Measurements from ENCODE around the gene GPN1. TPM values are rescaled to one million over a fixed set of nuclear protein-coding genes. Genes with fewer than 3 reads are reported as not detected.

GPN1 gene
- total RNA-seq: 32.1 and 52.2 TPM in 2 replicates

DNA sequence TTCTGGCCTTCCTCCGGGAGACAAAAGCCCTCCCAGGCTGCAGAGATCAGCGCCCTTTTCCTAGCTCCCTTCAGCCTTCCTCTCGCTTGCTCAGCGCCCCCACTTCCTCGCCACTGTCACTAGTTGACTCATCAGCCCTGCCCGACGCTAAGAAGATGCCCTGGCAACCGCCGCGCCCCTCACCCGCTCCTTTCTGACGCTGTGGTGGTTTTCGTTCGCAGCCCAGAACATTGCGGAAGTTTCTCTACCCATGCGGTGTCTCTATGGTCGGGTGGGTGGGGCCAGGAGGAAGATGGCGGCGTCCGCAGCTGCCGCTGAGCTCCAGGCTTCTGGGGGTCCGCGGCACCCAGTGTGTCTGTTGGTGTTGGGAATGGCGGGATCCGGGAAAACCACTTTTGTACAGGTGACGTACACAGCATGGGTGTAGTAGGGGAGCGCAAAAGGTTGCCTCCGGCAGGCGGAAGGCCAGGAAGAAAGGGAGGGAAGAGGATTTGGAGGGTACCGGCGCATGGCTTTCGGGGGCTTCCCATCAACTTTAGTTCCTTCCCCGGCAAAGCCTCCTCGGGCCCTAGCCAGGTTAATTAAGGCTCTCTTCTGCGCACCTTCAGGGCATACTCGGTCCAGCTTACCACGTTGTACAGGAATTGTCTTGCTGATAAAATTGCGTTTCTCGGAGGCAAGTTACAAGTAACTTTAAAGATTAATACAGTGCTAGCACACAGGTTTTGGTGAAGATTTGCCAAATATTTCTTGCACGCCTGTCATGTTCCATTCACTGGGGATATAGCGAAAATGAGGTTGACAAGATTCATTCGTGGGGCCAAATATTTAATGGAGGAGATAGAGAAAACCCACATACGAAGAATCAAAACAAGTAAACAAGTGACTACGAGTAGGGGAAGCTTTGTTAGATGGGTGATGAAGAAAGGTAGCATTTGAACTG lies at the start of gene GPN1, which contains the start of gene CCDC121:
TSS of gene GPN1 (plus strand) at position 284 of the 943 bp plus-strand sequence. CDS start at position 293, 9 bp downstream.
TSS of gene CCDC121 (minus strand) at position 246 of the 943 bp plus-strand sequence. CDS start 1,213 bp downstream, outside the sequence.

DNA sequence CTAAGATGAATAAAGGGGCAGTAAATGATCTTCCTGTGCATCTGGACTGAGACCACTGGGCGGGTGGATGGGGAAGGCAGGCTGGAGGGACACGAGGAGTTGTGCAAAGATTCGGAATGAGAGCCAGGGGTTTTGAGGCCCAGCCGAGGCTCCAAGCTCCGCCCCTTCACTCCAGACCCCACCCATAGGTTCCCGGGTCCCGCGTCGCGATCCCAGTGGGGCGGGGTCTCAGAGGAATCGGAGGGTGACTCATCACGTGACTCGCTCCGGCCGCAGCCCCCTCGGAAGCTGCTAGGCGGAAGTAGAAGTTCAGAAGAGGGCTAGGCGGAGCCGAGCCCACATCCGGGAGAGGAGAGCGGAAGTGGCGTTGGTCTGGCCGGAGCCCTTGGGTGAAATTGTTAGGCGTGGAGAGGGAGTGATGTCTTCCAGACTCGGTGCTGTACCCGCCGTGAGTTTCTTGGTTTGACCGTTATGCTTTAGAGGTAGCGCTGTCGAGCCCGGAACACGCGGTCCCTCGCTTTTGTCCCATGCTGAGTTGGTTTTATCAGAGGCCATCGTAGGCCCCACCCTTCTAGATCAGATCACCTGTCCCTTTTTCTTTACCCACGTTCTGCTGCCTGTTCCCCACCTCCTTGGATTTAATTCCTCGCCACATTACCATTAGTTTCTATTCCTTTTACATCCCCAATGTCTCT lies 46.0 kb upstream of the GPN1 start, which contains the start of gene ZNF512:
TSS of gene ZNF512 (plus strand) at position 348 of the 695 bp plus-strand sequence. CDS start at position 419, 71 bp downstream.

DNA sequence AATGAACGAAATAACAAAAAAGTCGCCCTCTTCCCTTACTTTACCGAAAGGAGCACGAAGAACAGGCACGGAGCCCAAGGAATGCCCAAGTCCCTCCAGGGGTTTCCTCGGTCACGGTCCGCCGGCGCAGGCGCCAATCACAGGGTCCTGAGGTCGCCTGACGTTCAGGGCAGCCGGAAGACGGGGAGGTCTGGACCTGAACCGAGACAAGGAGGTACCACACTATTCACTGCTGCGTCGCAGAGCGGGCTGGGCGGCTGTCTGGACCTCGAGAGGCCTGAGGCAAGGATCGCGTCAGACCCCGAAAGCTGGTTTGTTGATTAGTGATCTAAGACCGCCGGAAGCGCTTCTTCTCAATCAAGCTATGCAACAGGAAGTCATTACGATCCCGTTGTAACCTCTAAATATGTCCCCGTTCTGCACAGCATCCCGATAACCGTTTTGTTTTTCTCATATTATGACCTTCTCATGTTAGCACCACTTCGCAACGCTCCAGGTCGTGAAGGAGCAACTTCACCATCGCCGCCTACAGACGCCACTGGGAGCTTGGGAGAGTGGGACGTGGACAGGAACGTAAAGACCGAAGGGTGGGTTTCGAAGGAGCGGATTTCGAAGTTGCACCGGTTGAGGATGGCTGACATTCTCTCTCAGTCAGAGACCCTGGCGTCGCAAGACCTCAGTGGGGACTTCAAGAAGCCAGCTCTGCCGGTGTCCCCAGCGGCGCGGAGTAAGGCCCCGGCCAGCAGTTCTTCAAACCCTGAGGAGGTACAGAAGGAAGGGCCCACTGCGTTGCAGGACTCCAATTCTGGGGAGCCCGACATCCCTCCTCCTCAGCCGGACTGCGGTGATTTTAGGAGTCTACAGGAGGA lies 34.7 kb downstream of the GPN1 start, which contains the start of the genes SLC4A1AP and SUPT7L:
TSS of gene SLC4A1AP (plus strand) at position 605 of the 869 bp plus-strand sequence. CDS start at position 631, 26 bp downstream.
TSS of gene SUPT7L (minus strand) at position 330 of the 869 bp plus-strand sequence. CDS start 1,422 bp downstream, outside the sequence.

Other genes with a start within 250 kb of the GPN1 start
- gene ZNF513, start 248.3 kb upstream of the GPN1 start, total RNA-seq: 9.3 and 10.1 TPM in 2 replicates
- 52.3 and 72.1 TPM in 2 replicates for gene PPM1G, start 219.5 kb upstream of the GPN1 start, total RNA-seq
- gene NRBP1, start 200.4 kb upstream of the GPN1 start, total RNA-seq: 98.9 and 122 TPM in 2 replicates
- not detected in 2 replicates for gene KRTCAP3, start 186.7 kb upstream of the GPN1 start, total RNA-seq
- gene IFT172, start 139.3 kb upstream of the GPN1 start, total RNA-seq: 35.2 and 40.4 TPM in 2 replicates
- gene FNDC4, start 133.8 kb upstream of the GPN1 start, total RNA-seq: 21.7 and 34.7 TPM in 2 replicates
- 0.17 and 1.0 TPM in 2 replicates for gene GCKR, start 132.2 kb upstream of the GPN1 start, total RNA-seq
- gene ZNF512, start 46.0 kb upstream of the GPN1 start, total RNA-seq: 30.9 and 42.0 TPM in 2 replicates
- 1.7 and 3.1 TPM in 2 replicates for gene CCDC121, start within 50 bp of the GPN1 start, total RNA-seq
- gene SUPT7L, start 34.6 kb downstream of the GPN1 start, total RNA-seq: 14.9 and 22.8 TPM in 2 replicates
- gene SLC4A1AP, start 34.8 kb downstream of the GPN1 start, total RNA-seq: 28.1 and 38.7 TPM in 2 replicates
- gene MRPL33, start 142.7 kb downstream of the GPN1 start, total RNA-seq: 32.3 and 88.9 TPM in 2 replicates